GM12892 (cell line): ENCODE measurements around the gene USP11.

Source experiments
- DNase-seq: peaks from one replicate; pipeline ENCODE4 v3.0.0; 2011; ENCODE audit not compliant: insufficient read length
- FAIRE-seq: peaks from 2 replicates; lab custom pipeline; 2011; peaks lifted over from hg19 to GRCh38; lab: Jason Lieb, UNC
- POLR2A ChIP-seq: IDR thresholded peaks from 2 replicates; pipeline ENCODE4 v1.6.1; 2011; ENCODE audit warnings: low read depth, low read length, control low read depth
- POLR2AphosphoS5 ChIP-seq: IDR thresholded peaks from 2 replicates; pipeline ENCODE4 v1.6.1; 2011; ENCODE audit warnings: low read depth, low read length, control low read depth
- TAF1 ChIP-seq: IDR thresholded peaks from 2 replicates; pipeline ENCODE4 v1.6.1; 2011; ENCODE audit warnings: low read depth, mild to moderate bottlenecking, control low read depth, low read length, borderline replicate concordance

USP11 gene

GRCh38 chrX:47228550-47229270, 4.1 kb upstream of the USP11 start:
- no peak for FAIRE-seq
- TF ChIP-seq TAF1 (no peak), POLR2A (no peak), POLR2AphosphoS5 (no peak)
- DNase-seq, result no peak

- no peak for FAIRE-seq
- TF ChIP-seq POLR2A (no peak), POLR2AphosphoS5 (no peak), TAF1 (no peak)
- DNase-seq, result no peak
These were observed 3.4 kb upstream of the USP11 start for GRCh38 chrX:47229427-47229826.

GRCh38 chrX:47230136-47230868, 2.5 kb upstream of the USP11 start:
- DNase-seq (no peak), FAIRE-seq (no peak)
- TF ChIP-seq TAF1 (no peak), POLR2AphosphoS5 (peak; percentile 66), POLR2A (no peak; the same call in 1 of the 2 replicates)

- FAIRE-seq (no peak), DNase-seq (no peak)
- TF ChIP-seq POLR2AphosphoS5 (no peak), POLR2A (no peak), TAF1 (no peak)
These were observed 1.6 kb upstream of the USP11 start for GRCh38 chrX:47231167-47231566.

- TF ChIP-seq TAF1, result no peak
- no peak for DNase-seq
- FAIRE-seq, result peak; percentile 82
These were observed 509 bp upstream of the USP11 start for GRCh38 chrX:47232197-47232802.

GRCh38 chrX:47233333-47234113, 714 bp downstream of the USP11 start:
- TF ChIP-seq POLR2A (no peak; the same call in 1 of the 2 replicates), TAF1 (no peak), POLR2AphosphoS5 (no peak)
- peak; percentile 88 for FAIRE-seq
- peak; percentile 69 for DNase-seq

GRCh38 chrX:47234583-47234982, 1.8 kb downstream of the USP11 start:
- DNase-seq (no peak), FAIRE-seq (no peak)

GRCh38 chrX:47235691-47236103, 2.9 kb downstream of the USP11 start:
- FAIRE-seq (no peak), DNase-seq (no peak)
- TF ChIP-seq TAF1, result no peak
- TF ChIP-seq POLR2AphosphoS5, result no peak
- TF ChIP-seq POLR2A, result no peak

More at GRCh38 chrX:47234583-47234982, 1.8 kb downstream of the USP11 start:
- TF ChIP-seq TAF1 (no peak), POLR2A (no peak), POLR2AphosphoS5 (no peak)

GRCh38 chrX:47239199-47239598, 6.4 kb downstream of the USP11 start:
- FAIRE-seq (no peak), DNase-seq (no peak)
- TF ChIP-seq TAF1 (no peak), POLR2AphosphoS5 (no peak), POLR2A (no peak)

- peak; percentile 5 for FAIRE-seq
- TF ChIP-seq POLR2AphosphoS5 (no peak), TAF1 (no peak), POLR2A (no peak)
- no peak for DNase-seq
These were observed 7.2 kb downstream of the USP11 start for GRCh38 chrX:47239898-47240545.

- FAIRE-seq (no peak), DNase-seq (no peak)
- TF ChIP-seq POLR2AphosphoS5, result no peak
These were observed 7.8 kb downstream of the USP11 start for GRCh38 chrX:47240619-47241018.
